Peyer's patch (tissue), 4 donors: ENCODE measurements around the gene GARS1.

Experiments used
- CTCF ChIP-seq, 6 experiments: fragments of 450-650 bp in 4 of 6; fragments of 200-600 bp in 2 of 6; sonication (generic) in 1 of 6; IDR thresholded peaks; one replicate each; pipeline ENCODE4 v1.5.1; 2017 to 2019; ENCODE audit warnings: antibody characterized with exemption in 6 of 6, mild to moderate bottlenecking in 3 of 6, moderate library complexity in 1 of 6
- POLR2A ChIP-seq, 2 donors: fragments of 450-650 bp; IDR thresholded peaks; one replicate each; pipeline ENCODE4 v1.5.1; 2017; ENCODE audit warnings: antibody characterized with exemption in 2 of 2, mild to moderate bottlenecking in 2 of 2, moderate library complexity in 2 of 2

- TF ChIP-seq POLR2A (IDR thresholded peaks at IDR 0.05) (no peak), CTCF (IDR thresholded peaks at IDR 0.05) (no peak)
Measured at GRCh38 chr7:30604901-30605300, 10.2 kb downstream of the GARS1 start.
